ENCODE measurements around the gene APMAP. TPM values are rescaled to one million over a fixed set of nuclear protein-coding genes. Genes with fewer than 3 reads are reported as not detected.
A peak's percentile ranks its signal among the peaks of the same experiment; 100 is the strongest.

APMAP gene
- total RNA-seq, 3 donors from 2014 or later: 46.3 to 51.5 (median 47.3) TPM

GRCh38 chr20:24960861-24961260 is 31.7 kb downstream of the APMAP start:
- H3K4me3 ChIP-seq: no peak overlapping the region
- H3K4me1 ChIP-seq (ENCODE audit: low read depth): no peaks in the 10 kb centered on the region
- no peaks in the 10 kb centered on the region for H3K36me3 ChIP-seq (ENCODE audit: low read depth)
- intact Hi-C loops (cut with DNase I, micrococcal nuclease): no loop called here
- H3K9me3 ChIP-seq: no peaks in the 10 kb centered on the region
- DNase-seq (no peak), ATAC-seq (no peak)
- no peak for TF ChIP-seq CTCF (IDR thresholded peaks at IDR 0.05)

- H3K4me3 ChIP-seq: no peak overlapping the region
Observed at GRCh38 chr20:24960302-24960801, 32.2 kb downstream of the APMAP start.

GRCh38 chr20:24959591-24960301 is 32.8 kb downstream of the APMAP start:
- DNase-seq (peak in 1 of 3 donors; percentile 15), ATAC-seq (no peak)
- Histone ChIP-seq H3K36me3 (ENCODE audit: low read depth) (no peaks in the 10 kb centered on the region), H3K9me3 (no peaks in the 10 kb centered on the region), H3K4me1 (ENCODE audit: low read depth) (no peaks in the 10 kb centered on the region), H3K4me3 (no peak overlapping the region)
- intact Hi-C loops (cut with DNase I, micrococcal nuclease): no loop called here
- TF ChIP-seq CTCF (IDR thresholded peaks at IDR 0.05): no peak

More at GRCh38 chr20:24960302-24960801, 32.2 kb downstream of the APMAP start:
- DNase-seq: peak in 1 of 3 donors; percentile 19
- no peak for TF ChIP-seq CTCF (IDR thresholded peaks at IDR 0.05)
- Histone ChIP-seq H3K36me3 (ENCODE audit: low read depth) (no peaks in the 10 kb centered on the region), H3K4me1 (ENCODE audit: low read depth) (no peaks in the 10 kb centered on the region), H3K9me3 (no peaks in the 10 kb centered on the region)
- no peak for ATAC-seq
- intact Hi-C loops (cut with DNase I, micrococcal nuclease): no loop called here

GRCh38 chr20:24958506-24959385 is 33.8 kb downstream of the APMAP start:
- no peaks in the 10 kb centered on the region for H3K36me3 ChIP-seq (ENCODE audit: low read depth)
- H3K4me3 ChIP-seq: no peak overlapping the region
- peak in 1 of 3 donors; percentile 11 for DNase-seq
- no peak for TF ChIP-seq CTCF (IDR thresholded peaks at IDR 0.05)
- H3K4me1 ChIP-seq (ENCODE audit: low read depth): no peaks in the 10 kb centered on the region
- intact Hi-C loops (cut with DNase I, micrococcal nuclease): no loop called here
- H3K9me3 ChIP-seq: no peaks in the 10 kb centered on the region
- ATAC-seq: no peak

- Histone ChIP-seq H3K4me3 (no peak overlapping the region), H3K36me3 (ENCODE audit: low read depth) (no peaks in the 10 kb centered on the region), H3K9me3 (no peaks in the 10 kb centered on the region), H3K4me1 (ENCODE audit: low read depth) (no peaks in the 10 kb centered on the region)
- intact Hi-C loops (cut with DNase I, micrococcal nuclease): no loop called here
- DNase-seq (peak in 1 of 3 donors; percentile 15), ATAC-seq (no peak)
- no peak for TF ChIP-seq CTCF (IDR thresholded peaks at IDR 0.05)
Observed at GRCh38 chr20:24957326-24958016, 35.1 kb downstream of the APMAP start.

Measured in mucosa of descending colon (tissue), 3 donors.